CD4-positive, CD25-positive, alpha-beta regulatory T cell (primary cell): ENCODE data around the gene EPS8. TPM values are rescaled to one million over a fixed set of nuclear protein-coding genes. Genes with fewer than 3 reads are reported as not detected.
A peak's percentile ranks its signal among the peaks of the same experiment; 100 is the strongest.

Experiments
- ATAC-seq, 2 donors: fragments of 150-1000 bp; cut with Tn5 transposase; one replicate each; pipeline ENCODE4 v1.10.0; 2021; ENCODE audit warnings: low read depth in 2 of 2, moderate number of reproducible peaks in 2 of 2, moderate library complexity in 1 of 2
- DNase-seq, 3 donors: peaks; one replicate each; pipeline versions ENCODE4 v3.0.0 to v3.0.0-alpha.2; 2012 to 2022; ENCODE audit warnings: mixed read lengths in 1 of 3
- H3K27ac ChIP-seq: one replicate; pipeline ENCODE4 v1.7.0; 2013; ENCODE audit warnings: mild to moderate bottlenecking, low read length; ENCODE audit not compliant: insufficient read depth, poor library complexity, severe bottlenecking
- H3K27me3 ChIP-seq: one replicate; pipeline ENCODE4 v1.7.0; 2013; ENCODE audit warnings: low read length; ENCODE audit not compliant: control insufficient read depth, insufficient read depth
- H3K36me3 ChIP-seq: one replicate; pipeline ENCODE4 v1.7.0; 2013; ENCODE audit warnings: mild to moderate bottlenecking, low read length, moderate library complexity; ENCODE audit not compliant: control insufficient read depth, insufficient read depth
- H3K4me1 ChIP-seq: 2 replicates; pipeline ENCODE4 v1.7.0; 2013; ENCODE audit warnings: mild to moderate bottlenecking, low read length; ENCODE audit not compliant: insufficient read depth, control insufficient read depth, poor library complexity, severe bottlenecking
- H3K4me3 ChIP-seq: one replicate; pipeline ENCODE4 v1.7.0; 2013; ENCODE audit warnings: low read depth, mild to moderate bottlenecking, low read length, moderate library complexity
- H3K9me3 ChIP-seq, 2 experiments: 1 replicate in 1 of 2; 2 replicates in 1 of 2; pipeline ENCODE4 v1.7.0; 2013; ENCODE audit warnings: low read length in 2 of 2, mild to moderate bottlenecking in 1 of 2, moderate library complexity in 1 of 2; ENCODE audit not compliant: control insufficient read depth in 2 of 2
- H3K27ac Mint-ChIP-seq, 3 donors: one replicate each; pipeline ENCODE4 v1.8.0; 2020 to 2022; ENCODE audit warnings: mild to moderate bottlenecking in 3 of 3, mixed read lengths in 3 of 3, moderate library complexity in 2 of 3
- H3K27me3 Mint-ChIP-seq: one replicate; pipeline ENCODE4 v1.8.0; 2022; ENCODE audit warnings: mild to moderate bottlenecking, mixed read lengths
- H3K36me3 Mint-ChIP-seq: one replicate; pipeline ENCODE4 v1.8.0; 2020; ENCODE audit warnings: mixed read lengths
- H3K4me1 Mint-ChIP-seq, 4 donors: one replicate each; pipeline ENCODE4 v1.8.0; 2020 to 2022; ENCODE audit warnings: mixed read lengths in 4 of 4, mild to moderate bottlenecking in 1 of 4
- H3K4me3 Mint-ChIP-seq, 4 donors: one replicate each; pipeline ENCODE4 v1.8.0; 2020 to 2022; ENCODE audit warnings: mild to moderate bottlenecking in 4 of 4, mixed read lengths in 4 of 4, moderate library complexity in 3 of 4
- H3K9me3 Mint-ChIP-seq, 7 donors: one replicate each; pipeline ENCODE4 v1.8.0; 2020 to 2022; ENCODE audit warnings: mixed read lengths in 7 of 7, mild to moderate bottlenecking in 3 of 7, moderate library complexity in 2 of 7
- polyA plus RNA-seq, 4 donors: library from polyadenylated mRNA; unstranded; fragments of 300-500 nt; fragmentation: Illumina TruSeq; gene quantifications; one replicate each; pipeline ENCODE4 v1.2.3, GENCODE V29; 2021
- total RNA-seq: library from RNA; stranded (reverse); gene quantifications from one replicate; pipeline ENCODE4 v1.2.3, GENCODE V29; 2022

The EPS8 gene
- total and polyA plus RNA-seq, 5 donors from 2014 or later = 1.1 to 3.3 (median 1.8) TPM

GRCh38 chr12:15590180-15590826 is 198.9 kb downstream of the EPS8 start:
- H3K36me3 Mint-ChIP-seq = peaks cover under 1% of the 10 kb centered on the region
- peak overlapping the region; percentile 67 for H3K4me3 ChIP-seq
- peak overlapping the region in 3 of 4 donors; percentile 45 to 80 (median 76) for H3K4me3 Mint-ChIP-seq
- H3K9me3 Mint-ChIP-seq = no peaks in the 10 kb centered on the region
- peaks cover 4 to 12% (median 8%) of the 10 kb centered on the region in 4 donors for H3K4me1 Mint-ChIP-seq
- DNase-seq = peak; percentile 25 to 78 (median 69)
- peaks cover 2% of the 10 kb centered on the region for H3K27me3 ChIP-seq
- no peaks in the 10 kb centered on the region for H3K4me1 ChIP-seq
- H3K36me3 ChIP-seq = no peaks in the 10 kb centered on the region
- H3K27me3 Mint-ChIP-seq = peaks cover 13% of the 10 kb centered on the region
- no peaks in the 10 kb centered on the region for H3K9me3 ChIP-seq
- ATAC-seq = peak; percentile 92 to 93
- peak overlapping the region; percentile 54 to 85 (median 79) for H3K27ac Mint-ChIP-seq
- H3K27ac ChIP-seq = no peak overlapping the region

- Mint-ChIP-seq H3K27me3 (peaks cover 13% of the 10 kb centered on the region), H3K27ac (no peak overlapping the region), H3K9me3 (no peaks in the 10 kb centered on the region), H3K4me3 (peak overlapping the region in 2 of 4 donors; percentile 76 to 80), H3K4me1 (peaks cover 4 to 12% (median 8%) of the 10 kb centered on the region in 4 donors), H3K36me3 (no peaks in the 10 kb centered on the region)
- Histone ChIP-seq H3K9me3 (no peaks in the 10 kb centered on the region), H3K27me3 (peaks cover 2% of the 10 kb centered on the region), H3K4me1 (no peaks in the 10 kb centered on the region), H3K4me3 (peak overlapping the region; percentile 67), H3K36me3 (no peaks in the 10 kb centered on the region), H3K27ac (no peak overlapping the region)
- no peak for DNase-seq
- ATAC-seq = no peak
Measured at GRCh38 chr12:15589328-15590032, 199.7 kb downstream of the EPS8 start.

DNA sequence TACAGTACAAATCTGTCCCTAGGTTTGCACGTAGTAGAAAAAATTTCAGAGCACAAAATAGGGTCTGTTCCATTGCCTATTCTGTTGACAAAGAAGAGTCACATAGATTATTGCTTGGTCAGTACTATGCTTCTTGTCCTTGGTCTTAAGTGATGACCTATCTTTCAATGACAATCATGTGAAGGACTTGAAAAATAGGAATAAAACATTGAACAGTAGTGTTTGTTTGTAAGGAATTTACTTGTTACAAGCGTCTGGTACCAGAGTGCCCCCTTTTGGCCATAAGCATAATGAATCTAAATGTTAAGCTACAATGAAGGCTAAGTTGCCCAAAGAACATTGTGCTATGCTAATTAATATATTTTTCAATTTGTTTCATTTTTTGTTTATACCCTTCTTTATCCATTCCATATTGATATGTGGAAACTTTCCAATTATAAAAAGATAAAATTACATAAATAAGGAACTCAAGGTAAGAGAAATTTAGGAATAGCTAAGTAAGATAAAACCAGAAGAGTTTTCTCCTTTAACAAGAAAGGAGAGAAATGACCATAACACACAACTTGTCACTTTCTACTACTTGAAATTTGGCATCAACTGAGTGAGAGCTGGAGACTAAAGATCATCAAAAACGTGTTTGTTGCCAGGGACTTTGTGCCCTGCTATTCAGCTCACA is 204.7 kb downstream of the EPS8 start:
- H3K36me3 ChIP-seq = no peaks in the 10 kb centered on the region
- H3K36me3 Mint-ChIP-seq = peaks cover 4% of the 10 kb centered on the region

GRCh38 chr12:15583804-15584203 is 205.4 kb downstream of the EPS8 start:
- ATAC-seq = no peak
- no peaks in the 10 kb centered on the region for H3K36me3 ChIP-seq

More for the DNA sequence above, 204.7 kb downstream of the EPS8 start:
- peaks cover 0 to 10% (median 7%) of the 10 kb centered on the region in 4 donors for H3K4me1 Mint-ChIP-seq
- H3K4me3 Mint-ChIP-seq = no peak overlapping the region
- ATAC-seq (no peak), DNase-seq (peak; percentile 15 to 86 (median 58))
- peak overlapping the region in 1 of 3 donors; percentile 68 for H3K27ac Mint-ChIP-seq
- no peaks in the 10 kb centered on the region for H3K9me3 Mint-ChIP-seq
- H3K27me3 Mint-ChIP-seq = peaks cover 16% of the 10 kb centered on the region
- Histone ChIP-seq H3K27ac (no peak overlapping the region), H3K9me3 (no peaks in the 10 kb centered on the region), H3K4me3 (no peak overlapping the region), H3K4me1 (no peaks in the 10 kb centered on the region), H3K27me3 (peaks cover 2% of the 10 kb centered on the region)

GRCh38 chr12:15581006-15581405 is 208.2 kb downstream of the EPS8 start:
- H3K4me1 Mint-ChIP-seq = peaks cover 4 to 14% (median 7%) of the 10 kb centered on the region in 4 donors
- H3K9me3 ChIP-seq = no peaks in the 10 kb centered on the region
- H3K4me3 ChIP-seq = no peak overlapping the region
- peaks cover 0 to 1% (median 0%) of the 10 kb centered on the region in 7 donors for H3K9me3 Mint-ChIP-seq
- no peaks in the 10 kb centered on the region for H3K4me1 ChIP-seq
- H3K27me3 ChIP-seq = no peaks in the 10 kb centered on the region
- no peak overlapping the region for H3K4me3 Mint-ChIP-seq
- ATAC-seq (no peak), DNase-seq (no peak)
- no peak overlapping the region for H3K27ac ChIP-seq
- peaks cover 4% of the 10 kb centered on the region for H3K36me3 Mint-ChIP-seq
- H3K27me3 Mint-ChIP-seq = peaks cover 15% of the 10 kb centered on the region
- H3K27ac Mint-ChIP-seq = no peak overlapping the region
- H3K36me3 ChIP-seq = no peaks in the 10 kb centered on the region

More at GRCh38 chr12:15583804-15584203, 205.4 kb downstream of the EPS8 start:
- Histone ChIP-seq H3K27me3 (peaks cover 2% of the 10 kb centered on the region), H3K4me3 (no peak overlapping the region), H3K27ac (no peak overlapping the region), H3K4me1 (no peaks in the 10 kb centered on the region), H3K9me3 (no peaks in the 10 kb centered on the region)
- H3K27ac Mint-ChIP-seq = peak overlapping the region in 1 of 3 donors; percentile 14
- H3K27me3 Mint-ChIP-seq = peaks cover 15% of the 10 kb centered on the region
- peaks cover 3 to 10% (median 7%) of the 10 kb centered on the region in 4 donors for H3K4me1 Mint-ChIP-seq
- no peak overlapping the region for H3K4me3 Mint-ChIP-seq
- peaks cover 4% of the 10 kb centered on the region for H3K36me3 Mint-ChIP-seq
- no peaks in the 10 kb centered on the region for H3K9me3 Mint-ChIP-seq
- DNase-seq = no peak

DNA sequence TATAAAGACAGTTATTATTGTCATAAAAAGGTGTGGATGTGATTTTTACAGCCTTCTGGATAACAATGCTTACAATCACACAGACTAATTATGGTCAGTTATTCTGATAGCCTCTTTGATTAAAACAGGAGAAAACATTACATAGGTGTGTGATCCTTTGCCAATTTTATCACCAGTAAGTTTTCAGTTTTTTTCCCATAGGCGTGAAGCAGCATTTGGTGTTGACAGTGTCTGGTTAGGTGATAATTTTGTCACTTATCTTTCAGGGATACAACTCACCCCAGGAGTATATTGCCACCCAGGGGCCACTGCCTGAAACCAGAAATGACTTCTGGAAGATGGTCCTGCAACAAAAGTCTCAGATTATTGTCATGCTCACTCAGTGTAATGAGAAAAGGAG is 208.8 kb downstream of the EPS8 start:
- Mint-ChIP-seq H3K4me1 (peaks cover 5 to 18% (median 8%) of the 10 kb centered on the region in 4 donors), H3K9me3 (peaks cover 0 to 3% (median 0%) of the 10 kb centered on the region in 7 donors), H3K27ac (peak overlapping the region in 1 of 3 donors; percentile 39), H3K4me3 (no peak overlapping the region), H3K36me3 (peaks cover 4% of the 10 kb centered on the region), H3K27me3 (peaks cover 15% of the 10 kb centered on the region)
- Histone ChIP-seq H3K27me3 (no peaks in the 10 kb centered on the region), H3K9me3 (no peaks in the 10 kb centered on the region), H3K36me3 (no peaks in the 10 kb centered on the region), H3K4me1 (no peaks in the 10 kb centered on the region), H3K27ac (no peak overlapping the region), H3K4me3 (no peak overlapping the region)
- DNase-seq = peak in 2 of 3 donors; percentile 36 to 61
- ATAC-seq = peak; percentile 43 to 52

DNA sequence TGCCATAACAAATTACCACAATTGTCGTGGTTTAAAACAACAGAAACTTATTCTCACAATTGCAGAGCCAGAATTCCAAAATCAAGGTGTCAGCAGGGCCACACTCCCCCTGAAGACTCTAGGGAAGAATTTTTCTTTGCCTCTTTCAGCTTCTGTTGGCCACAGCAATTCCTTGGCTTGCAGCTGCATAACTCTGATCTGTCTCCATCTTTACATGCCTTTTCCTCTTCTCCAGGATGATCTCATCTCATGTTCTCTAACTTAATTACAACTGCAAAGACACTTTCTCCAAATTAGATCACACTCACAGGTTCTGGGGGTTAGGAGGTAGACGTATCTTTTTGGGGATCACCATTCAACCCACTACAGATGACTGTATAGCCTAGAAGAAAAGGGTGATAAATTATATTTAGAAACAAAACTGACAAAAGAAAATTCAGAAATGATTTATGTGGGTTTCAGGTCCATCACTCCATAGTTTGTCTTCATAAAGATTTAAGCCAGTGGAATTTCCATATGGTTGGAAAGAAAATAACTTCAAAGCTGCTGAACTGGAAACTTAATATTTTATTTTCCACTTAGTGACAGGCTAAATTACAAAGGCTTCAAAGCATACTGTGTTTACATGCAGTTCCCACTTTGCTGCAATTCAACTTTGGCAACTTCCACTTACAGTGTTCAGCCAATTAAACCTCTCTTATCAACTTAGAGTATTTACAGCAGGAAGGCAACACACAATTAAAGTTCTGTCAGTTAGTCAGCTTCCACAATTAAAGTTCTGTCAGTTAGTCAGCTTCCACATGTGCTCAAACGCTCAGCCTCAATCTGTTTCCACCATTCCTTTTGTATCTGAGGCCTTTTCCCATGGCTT is 213.3 kb downstream of the EPS8 start:
- DNase-seq = no peak
- Mint-ChIP-seq H3K27me3 (peaks cover 15% of the 10 kb centered on the region), H3K4me1 (peaks cover 12 to 24% (median 13%) of the 10 kb centered on the region in 4 donors)

More for the DNA sequence above, 213.3 kb downstream of the EPS8 start:
- Mint-ChIP-seq H3K36me3 (peaks cover 4% of the 10 kb centered on the region), H3K4me3 (no peak overlapping the region), H3K9me3 (peaks cover 0 to 3% (median 0%) of the 10 kb centered on the region in 7 donors), H3K27ac (peak overlapping the region in 1 of 3 donors; percentile 12)
- H3K9me3 ChIP-seq = no peaks in the 10 kb centered on the region
- H3K36me3 ChIP-seq = no peaks in the 10 kb centered on the region
- peaks cover under 1% of the 10 kb centered on the region for H3K4me1 ChIP-seq
- ATAC-seq = no peak
- H3K27ac ChIP-seq = no peak overlapping the region
- H3K27me3 ChIP-seq = no peaks in the 10 kb centered on the region
- H3K4me3 ChIP-seq = no peak overlapping the region
